SKM-1 treated with dmso at 0.1 percent for 144 hours (cell line): ENCODE measurements around the gene PLEKHA6.

Experiments used
- DNase-seq: peaks from one replicate; lab custom pipeline; 2025; ENCODE audit not compliant: unreplicated experiment; lab: John Stamatoyannopoulos, UW

The PLEKHA6 gene

GRCh38 chr1:204285436-204286305, 74.1 kb downstream of the PLEKHA6 start:
- no peak for DNase-seq

DNA sequence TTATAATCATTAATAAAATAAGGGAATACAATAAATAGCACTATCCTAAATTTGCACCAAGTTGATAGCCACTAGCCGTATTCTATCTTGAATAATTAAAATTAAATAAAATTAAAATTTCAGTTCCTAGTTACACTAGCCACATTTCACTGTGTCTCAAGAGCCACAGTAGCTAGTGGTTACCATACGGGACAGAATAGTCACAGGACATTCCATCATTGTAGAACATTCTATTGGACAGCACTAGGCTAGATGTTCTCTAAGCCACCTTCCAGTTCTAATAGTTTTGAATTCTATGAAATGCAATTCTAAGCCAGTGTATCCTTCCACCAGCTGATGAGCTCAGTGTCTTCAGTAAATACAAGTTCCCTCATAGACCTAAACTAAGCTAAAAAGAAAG, 74.8 kb downstream of the PLEKHA6 start:
- DNase-seq = no peak

DNA sequence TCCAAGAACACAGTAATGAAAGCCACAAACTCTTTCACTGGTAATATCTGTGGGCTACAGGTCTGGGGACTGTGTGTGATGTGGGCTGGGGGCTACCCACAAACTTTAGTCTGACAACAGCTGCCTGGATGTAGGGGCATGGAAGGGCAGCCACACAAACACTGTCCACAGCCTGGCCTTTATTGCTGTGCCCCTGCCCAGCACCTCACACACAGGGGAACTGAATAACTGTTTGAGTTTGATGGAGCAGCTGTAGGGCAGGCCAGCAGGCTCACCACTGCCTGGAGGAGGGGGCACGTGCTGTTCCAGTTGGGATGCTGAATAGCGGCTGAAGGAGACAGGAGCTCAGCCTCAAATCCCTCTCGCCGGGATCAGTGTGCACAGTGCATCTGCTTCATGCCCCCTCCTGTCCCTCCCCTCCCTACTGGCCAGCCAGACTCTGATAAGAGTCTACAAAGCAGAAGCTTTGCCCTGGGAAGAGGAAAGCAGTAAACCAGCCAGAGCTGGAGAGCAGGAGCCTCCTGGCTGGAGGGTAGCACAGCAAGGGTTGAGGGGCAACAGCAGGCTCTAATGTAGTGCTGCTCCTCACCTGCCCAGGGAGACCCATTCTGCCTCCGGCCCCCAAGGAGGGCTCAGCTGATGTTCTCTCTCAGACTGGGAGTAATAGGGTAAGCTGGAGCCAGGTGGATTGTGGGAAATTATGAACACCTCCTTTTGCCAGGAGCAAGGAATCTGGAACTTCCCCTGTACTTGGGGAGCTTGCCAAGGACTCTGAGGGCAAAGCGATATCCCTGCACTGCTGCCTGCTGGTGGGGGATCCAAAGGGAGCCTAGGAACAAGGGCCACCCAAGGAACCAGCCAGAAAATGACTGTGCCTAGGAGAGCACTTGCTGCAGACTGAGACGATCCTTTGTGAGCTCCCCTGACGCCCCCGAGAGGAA, 75.7 kb downstream of the PLEKHA6 start:
- DNase-seq = no peak

GRCh38 chr1:204282761-204283221, 76.9 kb downstream of the PLEKHA6 start:
- no peak for DNase-seq

DNA sequence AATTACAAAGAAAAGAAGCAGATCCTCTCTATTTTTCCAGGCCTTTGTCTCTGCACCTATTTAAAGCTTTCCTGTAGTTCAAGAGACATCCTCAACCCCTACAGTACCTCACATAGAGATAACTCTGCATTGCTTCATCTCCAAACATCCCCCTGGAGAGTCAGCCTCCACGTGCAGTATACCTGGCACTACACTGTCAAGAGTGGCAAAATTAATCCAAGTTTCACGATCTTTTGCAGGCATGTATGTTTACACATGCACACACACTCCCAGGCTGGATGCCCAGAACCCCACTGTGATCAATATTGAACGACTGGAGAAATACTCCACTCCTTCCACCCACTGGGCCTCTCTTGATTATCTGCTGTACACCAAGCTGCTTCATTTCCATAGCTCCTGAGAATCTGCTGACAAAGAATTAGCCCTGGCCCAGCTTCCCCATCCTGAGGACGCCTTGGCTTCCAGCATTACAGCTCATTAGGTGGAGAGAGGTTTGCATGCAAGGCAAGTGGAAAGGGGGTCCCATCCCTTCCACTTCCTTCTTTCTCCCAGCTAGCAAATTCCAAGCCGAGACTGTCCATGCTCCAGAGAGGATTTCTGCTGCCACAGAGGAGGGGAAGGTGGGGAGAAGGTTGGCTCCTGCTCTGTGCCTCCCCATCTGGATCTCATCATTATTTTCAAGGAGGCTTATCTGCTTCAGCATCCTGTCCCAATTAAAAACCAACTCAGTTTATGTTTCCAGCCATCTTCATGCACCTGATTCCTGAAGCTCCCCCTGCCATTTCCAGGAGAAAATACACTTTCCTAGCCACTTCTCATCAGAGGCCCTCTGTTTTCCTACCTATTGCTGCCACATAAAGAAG, 79.4 kb downstream of the PLEKHA6 start:
- DNase-seq = no peak

DNA sequence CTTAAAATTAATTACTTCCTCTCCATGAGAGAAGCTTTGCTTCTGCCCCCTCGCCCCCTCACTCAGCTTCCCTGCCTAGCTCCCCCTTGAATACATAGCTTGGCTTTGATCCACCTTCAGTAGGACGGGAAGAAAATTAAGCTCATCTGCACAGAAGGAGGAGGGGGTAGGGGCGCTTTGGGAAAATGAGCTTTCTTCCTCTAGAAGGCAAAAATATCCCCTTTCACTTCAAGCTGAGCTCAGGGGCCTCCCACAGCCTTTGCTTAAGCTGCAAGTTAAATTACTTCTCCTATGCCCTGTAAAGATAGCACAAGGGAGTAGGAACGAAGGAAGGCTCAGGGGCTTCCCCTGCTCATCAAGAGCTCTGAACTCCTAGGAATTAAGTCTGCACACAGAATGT, 80.8 kb downstream of the PLEKHA6 start:
- peak; percentile 33 for DNase-seq

- DNase-seq = no peak
Measured at GRCh38 chr1:204278251-204278650, 81.5 kb downstream of the PLEKHA6 start.

DNA sequence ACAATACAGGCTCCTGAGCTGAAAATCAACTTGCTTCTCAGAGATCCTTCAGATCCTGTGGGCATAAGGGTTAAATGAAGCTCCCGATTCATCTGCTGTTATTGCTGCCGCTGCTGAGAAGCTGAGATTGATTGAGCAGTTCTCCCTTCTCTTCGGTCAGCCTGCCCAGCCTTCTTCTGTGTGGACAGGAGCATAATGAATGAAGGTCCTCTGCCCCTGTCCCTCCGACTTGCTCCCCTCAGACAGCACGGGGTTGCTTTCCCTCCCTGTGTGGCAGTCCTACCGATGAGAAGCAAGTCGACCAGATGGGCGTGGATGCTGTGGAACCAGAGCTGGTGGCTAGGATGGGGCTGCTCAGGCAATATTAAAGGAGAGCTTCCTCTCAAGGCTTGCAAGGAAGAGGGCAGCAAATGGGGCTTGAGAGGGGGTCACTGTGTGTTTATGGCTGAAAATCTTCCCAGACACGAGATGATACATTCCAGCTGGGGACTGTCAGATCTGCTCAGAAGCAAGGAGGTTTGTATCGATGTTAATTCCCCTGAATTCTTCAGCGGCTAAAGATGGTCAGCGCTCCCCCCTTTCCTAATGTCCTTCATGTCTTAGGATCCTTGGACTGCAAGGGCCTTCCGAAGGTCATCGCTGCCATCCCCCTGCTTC, 82.0 kb downstream of the PLEKHA6 start:
- no peak for DNase-seq

GRCh38 chr1:204275695-204276370, 83.9 kb downstream of the PLEKHA6 start:
- no peak for DNase-seq

- no peak for DNase-seq
Measured at GRCh38 chr1:204274446-204274845, 85.3 kb downstream of the PLEKHA6 start.

- DNase-seq = peak; percentile 35
Measured at GRCh38 chr1:204272505-204272904, 87.2 kb downstream of the PLEKHA6 start.

GRCh38 chr1:204271970-204272369, 87.8 kb downstream of the PLEKHA6 start:
- no peak for DNase-seq

- no peak for DNase-seq
Measured at GRCh38 chr1:204268101-204268500, 91.6 kb downstream of the PLEKHA6 start.

DNA sequence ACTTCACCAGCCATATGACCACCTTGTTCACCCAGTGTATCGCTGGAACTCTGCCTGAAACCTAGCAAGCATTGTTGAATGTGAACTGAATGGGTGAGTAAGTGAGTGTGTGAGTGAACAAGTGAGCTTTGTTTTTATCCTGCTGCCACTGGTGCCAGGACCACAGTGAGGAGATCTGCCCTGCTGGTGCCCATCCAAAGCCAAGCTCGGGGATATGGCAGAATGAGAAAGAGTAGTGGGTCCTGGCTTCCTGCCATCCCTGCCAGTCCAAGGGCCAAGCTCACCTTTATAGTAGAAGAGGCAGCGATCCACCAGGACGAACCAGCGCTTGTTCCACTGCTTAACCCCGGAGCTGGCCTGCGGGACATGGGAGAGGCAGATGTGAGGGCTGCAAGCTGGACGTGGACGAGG, 92.5 kb downstream of the PLEKHA6 start:
- DNase-seq = no peak

GRCh38 chr1:204266504-204267034, 93.2 kb downstream of the PLEKHA6 start:
- DNase-seq = no peak

DNA sequence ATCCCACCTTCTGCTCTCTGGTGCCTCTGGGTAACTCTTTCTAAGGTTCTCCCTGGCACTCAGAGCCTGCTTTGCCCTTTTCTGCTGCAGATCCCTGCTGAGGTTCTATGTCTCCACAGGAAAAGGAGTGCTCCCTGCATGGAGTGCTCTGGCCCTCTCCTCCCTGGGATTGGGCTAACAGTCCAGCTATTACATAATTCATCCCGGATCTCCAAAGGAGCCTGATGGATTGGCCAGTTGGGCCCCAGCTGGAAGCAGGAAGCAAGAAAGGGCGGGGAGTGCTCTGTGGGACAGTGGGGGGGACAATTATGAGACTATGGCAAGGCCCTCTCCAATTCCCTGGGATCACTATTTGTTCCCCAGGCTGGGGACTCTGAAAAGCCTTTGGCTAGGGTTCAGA, 94.1 kb downstream of the PLEKHA6 start:
- DNase-seq = no peak

DNA sequence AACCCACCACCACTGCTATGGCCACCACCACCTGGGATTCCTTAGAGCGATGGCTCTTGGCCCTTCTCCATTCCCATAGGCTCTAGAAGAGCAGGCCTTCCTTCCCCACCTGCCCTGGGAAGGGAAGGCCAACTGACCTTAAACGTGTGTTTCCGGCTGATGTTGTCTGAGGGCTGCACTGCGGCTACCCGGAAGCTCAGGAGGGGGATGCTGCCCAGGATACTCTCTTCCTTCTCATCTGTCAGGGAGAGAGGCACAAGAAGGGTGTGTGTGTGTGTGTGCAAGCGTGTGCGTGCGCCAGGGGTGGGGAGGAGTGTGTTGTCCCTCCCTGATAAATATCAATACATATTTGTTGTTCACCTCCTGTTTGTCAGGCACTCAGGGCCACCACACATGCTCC, 94.9 kb downstream of the PLEKHA6 start:
- no peak for DNase-seq

GRCh38 chr1:204263254-204263910, 96.3 kb downstream of the PLEKHA6 start:
- no peak for DNase-seq
